ENCODE measurements around the gene CADM1. TPM values are rescaled to one million over a fixed set of nuclear protein-coding genes. Genes with fewer than 3 reads are reported as not detected.

CADM1 gene
- total and polyA plus RNA-seq, 10 of the 15 experiments (the other 5 are each of a cell fraction or from before 2014, with no cell fraction given): 0.03 to 0.48 (median 0.15) TPM; not detected in 3

GRCh38 chr11:115446214-115446613 lies 58.0 kb downstream of the CADM1 start (continued):
- TF ChIP-seq ZNF687 (IDR thresholded peaks at IDR 0.05) (no peak), BCL11A (IDR thresholded peaks at IDR 0.05; ENCODE audit: low read depth, low read length) (no peak)

GRCh38 chr11:115444542-115444941 lies 59.7 kb downstream of the CADM1 start:
- intact Hi-C loops (cut with micrococcal nuclease; ENCODE audit: unreplicated experiment): no loop called here
- no peak overlapping the region for H3K27ac ChIP-seq (ENCODE audit: control insufficient read depth, insufficient read depth)
- H3K79me2 ChIP-seq (ENCODE audit: control insufficient read depth, insufficient read depth, low read length): no peaks in the 10 kb centered on the region
- H3K27me3 ChIP-seq (replicated peaks in 1 of 2; ENCODE audit: control insufficient read depth in 2 of 2, insufficient read depth in 2 of 2, low read length in 1 of 2): no peaks in the 10 kb centered on the region; a peak in 2 of 4 replicates
- no peak overlapping the region for H2AFZ ChIP-seq (ENCODE audit: control insufficient read depth, low read depth, low read length)
- H3K4me3 ChIP-seq: no peak overlapping the region
- WGBS (ENCODE audit: insufficient coverage, insufficient replicate concordance, low lambda C conversion rate, missing lambda C conversion rate): 11% methylated on average over 5 of the region's 5 CpGs
- ATAC-seq (no peak), DNase-seq (ENCODE audit: low read depth, low spot score) (no peak), FAIRE-seq (no peak)
- ChIA-PET CTCF (interaction anchor here (0.7 kb wide), 1 partner anchor 45 kb away, joined by 3 read pairs; no protein-coding TSS in a partner anchor), POLR2A (no interaction called here), SMC1A (ENCODE audit: uncharacterized antibody, unreplicated experiment) (no interaction called here), RAD21 (ENCODE audit: unreplicated experiment) (no interaction called here)
- no TSS peak for BruUV-seq (replicated peaks)
- in situ Hi-C loops (cut with MboI): no loop called here
- no peak overlapping the region for H3K9ac ChIP-seq (ENCODE audit: control insufficient read depth, insufficient read depth, low read length)
- TF ChIP-seq HDAC2 (IDR thresholded peaks at IDR 0.05): no peak
- no peak for TF ChIP-seq TBL1XR1 (IDR thresholded peaks at IDR 0.05; ENCODE audit: low read depth, low read length)
- TF ChIP-seq NFXL1 (IDR thresholded peaks at IDR 0.05; ENCODE audit: borderline replicate concordance): no peak
- TF ChIP-seq E2F4 (IDR thresholded peaks at IDR 0.05; ENCODE audit: low read depth, low read length): no peak
- no peak for TF ChIP-seq REST (IDR thresholded peaks at IDR 0.05; ENCODE audit: low read depth, low read length)
- TF ChIP-seq RFX5 (IDR thresholded peaks at IDR 0.05; ENCODE audit: low read depth, low read length): no peak
- no peak for TF ChIP-seq FOXM1 (IDR thresholded peaks at IDR 0.05; ENCODE audit: low read depth, low read length)
- no peak for TF ChIP-seq RB1 (IDR thresholded peaks at IDR 0.05; ENCODE audit: borderline replicate concordance)
- TF ChIP-seq STAT1 (conservative IDR thresholded peaks at IDR 0.05): no peak
- TF ChIP-seq IKZF1 (conservative IDR thresholded peaks at IDR 0.05): no peak
- no peak for TF ChIP-seq PML (IDR thresholded peaks at IDR 0.05; ENCODE audit: low read length)
- no peak for TF ChIP-seq KLF5 (IDR thresholded peaks at IDR 0.05; ENCODE audit: partially characterized antibody)
- no peaks in the 10 kb centered on the region for H4K20me1 ChIP-seq (ENCODE audit: control insufficient read depth, insufficient read depth)
- H3K4me2 ChIP-seq (ENCODE audit: control insufficient read depth, insufficient read depth): no peak overlapping the region
- no peaks in the 10 kb centered on the region for H3K36me3 ChIP-seq (ENCODE audit: control insufficient read depth in 2 of 2, insufficient read depth in 2 of 2, low read length in 1 of 2)
- no peaks in the 10 kb centered on the region for H3K4me1 ChIP-seq (ENCODE audit: control insufficient read depth, insufficient read depth, low read length)
- H3K9me3 ChIP-seq (replicated peaks; ENCODE audit: control insufficient read depth, insufficient read depth, low read length): peaks cover 3% of the 10 kb centered on the region
